GM13976 (cell line): ENCODE results near the gene SLC26A1.

Experiments
- DNase-seq: peaks from one replicate; pipeline ENCODE4 v3.0.0; 2012; ENCODE audit warnings: low spot score
- in situ Hi-C: fragments of 300-500 bp; cut with MboI; formaldehyde crosslinking; loops from one replicate; pipeline ENCODE4 v1.12.0; 2022; ENCODE audit warnings: low sequenced_read_pairs, mixed read lengths, inconsistent platforms; ENCODE audit not compliant: unreplicated experiment
- TF ChIP-seq, protein P1 (sequence below): IDR thresholded peaks from 2 replicates; pipeline ENCODE4 v1.5.1; 2012; ENCODE audit warnings: borderline replicate concordance, mild to moderate bottlenecking; ENCODE audit not compliant: insufficient read depth; ENCODE audit errors: extremely low read depth, missing control alignments, control extremely low read depth

SLC26A1 gene

DNA sequence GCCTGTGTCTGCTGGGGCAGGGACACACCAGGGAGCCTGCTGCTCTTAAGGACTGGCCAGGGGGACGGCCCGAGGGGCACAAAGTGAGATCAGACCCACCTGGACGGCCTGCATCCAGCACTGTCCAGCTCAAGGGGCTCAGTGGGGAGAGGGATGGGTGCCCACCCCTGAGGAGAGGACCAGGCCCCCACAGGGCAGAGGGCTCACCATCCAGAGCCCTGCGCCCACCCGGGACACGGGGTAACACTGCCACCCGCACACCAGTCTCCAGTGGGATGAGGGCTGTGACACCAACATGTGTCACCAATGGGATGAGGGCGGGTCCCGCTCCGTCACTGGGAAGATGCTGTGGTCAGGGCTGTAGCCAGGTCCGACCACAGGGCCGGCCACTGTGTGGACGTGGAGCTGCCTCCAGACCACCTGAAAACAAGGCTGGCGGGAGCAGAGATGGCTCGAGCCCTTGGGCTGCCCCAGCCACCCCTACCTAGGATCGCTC is 33.0 kb downstream of the SLC26A1 start:
- TF ChIP-seq, protein P1, sequence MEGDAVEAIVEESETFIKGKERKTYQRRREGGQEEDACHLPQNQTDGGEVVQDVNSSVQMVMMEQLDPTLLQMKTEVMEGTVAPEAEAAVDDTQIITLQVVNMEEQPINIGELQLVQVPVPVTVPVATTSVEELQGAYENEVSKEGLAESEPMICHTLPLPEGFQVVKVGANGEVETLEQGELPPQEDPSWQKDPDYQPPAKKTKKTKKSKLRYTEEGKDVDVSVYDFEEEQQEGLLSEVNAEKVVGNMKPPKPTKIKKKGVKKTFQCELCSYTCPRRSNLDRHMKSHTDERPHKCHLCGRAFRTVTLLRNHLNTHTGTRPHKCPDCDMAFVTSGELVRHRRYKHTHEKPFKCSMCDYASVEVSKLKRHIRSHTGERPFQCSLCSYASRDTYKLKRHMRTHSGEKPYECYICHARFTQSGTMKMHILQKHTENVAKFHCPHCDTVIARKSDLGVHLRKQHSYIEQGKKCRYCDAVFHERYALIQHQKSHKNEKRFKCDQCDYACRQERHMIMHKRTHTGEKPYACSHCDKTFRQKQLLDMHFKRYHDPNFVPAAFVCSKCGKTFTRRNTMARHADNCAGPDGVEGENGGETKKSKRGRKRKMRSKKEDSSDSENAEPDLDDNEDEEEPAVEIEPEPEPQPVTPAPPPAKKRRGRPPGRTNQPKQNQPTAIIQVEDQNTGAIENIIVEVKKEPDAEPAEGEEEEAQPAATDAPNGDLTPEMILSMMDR: no peak
- DNase-seq: no peak
- in situ Hi-C loops: no loop called here

DNA sequence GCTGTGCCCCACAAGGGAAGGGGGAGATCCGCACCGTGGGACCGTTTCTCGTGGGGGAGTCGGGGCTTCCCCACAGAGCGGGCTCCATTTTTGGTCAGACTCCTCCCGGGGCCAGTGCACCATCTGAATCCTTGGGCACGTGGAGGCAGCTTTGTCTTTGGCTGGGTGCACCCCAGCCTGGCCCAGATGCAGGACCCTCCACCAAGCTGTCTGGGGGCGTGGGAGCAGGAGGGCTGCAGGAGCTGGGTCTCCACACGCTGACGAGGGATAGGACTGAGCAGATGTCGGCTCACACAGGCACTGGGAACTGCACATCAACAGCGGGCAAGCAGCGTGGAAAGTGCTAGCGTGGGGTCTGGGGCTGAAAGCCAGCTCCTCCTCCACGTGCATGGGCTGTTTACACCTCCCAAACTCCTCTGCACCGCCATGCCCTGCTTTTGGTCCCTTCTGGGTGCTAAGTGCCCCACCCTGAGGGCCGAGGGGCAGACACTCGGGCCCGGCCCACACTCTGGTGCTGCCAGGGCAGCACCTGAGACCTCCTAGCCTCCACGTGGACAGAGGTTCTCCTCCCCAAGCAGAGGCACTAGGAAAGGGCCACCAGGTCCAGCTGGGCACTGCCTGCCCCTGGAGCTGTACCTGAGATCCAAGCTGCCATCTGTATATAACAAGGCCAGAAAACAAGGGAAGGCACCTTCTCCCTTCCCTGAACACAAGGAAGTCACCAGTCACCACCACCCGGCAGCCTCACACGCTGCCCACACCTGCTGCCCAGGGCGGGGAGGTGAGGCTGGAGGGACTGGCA is 33.7 kb downstream of the SLC26A1 start:
- in situ Hi-C loops: no loop called here
- no peak for DNase-seq
- TF ChIP-seq, protein P1: no peak

DNA sequence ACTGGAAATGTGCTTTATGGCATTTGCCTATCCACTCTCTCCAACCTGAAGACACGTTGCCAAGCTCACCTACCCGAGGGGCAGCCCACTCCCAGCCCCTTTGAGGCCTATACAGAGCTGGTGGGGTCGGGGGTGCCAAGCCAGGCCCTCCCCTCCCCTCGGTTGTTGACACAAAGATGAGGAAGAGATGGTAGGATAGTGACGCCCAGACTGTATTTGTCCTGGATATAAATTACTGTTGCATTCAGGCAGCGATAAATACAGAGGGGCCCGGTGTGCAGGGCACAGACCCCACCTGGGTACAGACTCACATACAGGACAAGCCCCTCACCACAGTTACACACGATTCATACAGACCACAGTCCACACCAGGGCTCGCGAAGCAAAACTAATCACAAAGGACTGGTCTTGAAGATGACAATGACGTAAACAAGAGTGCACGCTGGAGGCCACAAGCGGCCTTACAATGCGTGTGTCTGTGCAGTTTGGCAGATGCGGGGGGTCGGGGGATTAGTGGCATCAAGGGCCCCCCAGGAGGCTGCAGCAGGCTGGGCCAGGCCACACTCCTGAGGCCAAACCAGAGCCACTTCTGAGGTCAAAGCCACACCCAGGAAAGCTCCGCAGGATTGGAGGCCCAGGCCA is 34.4 kb downstream of the SLC26A1 start:
- no peak for DNase-seq
- TF ChIP-seq, protein P1: no peak
- in situ Hi-C loops: no loop called here

DNA sequence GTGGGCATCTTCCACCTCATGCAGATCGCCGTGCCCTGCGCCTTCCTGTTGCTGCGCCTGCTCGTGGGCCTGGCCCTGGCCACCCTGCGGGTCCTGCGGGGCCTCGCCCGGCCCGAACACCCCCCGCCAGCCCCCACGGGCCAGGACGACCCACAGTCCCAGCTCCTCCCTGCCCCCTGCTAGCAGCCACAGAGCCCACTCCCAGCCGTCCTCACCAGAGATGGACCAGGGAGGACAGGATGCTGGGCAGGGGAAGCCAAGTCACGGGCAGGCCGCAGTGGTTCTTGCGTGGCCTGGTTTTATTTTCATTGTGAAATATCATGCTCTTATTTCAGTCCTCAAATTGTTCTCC is 34.9 kb downstream of the SLC26A1 start:
- TF ChIP-seq, protein P1: no peak
- DNase-seq: no peak
- in situ Hi-C loops: no loop called here

DNA sequence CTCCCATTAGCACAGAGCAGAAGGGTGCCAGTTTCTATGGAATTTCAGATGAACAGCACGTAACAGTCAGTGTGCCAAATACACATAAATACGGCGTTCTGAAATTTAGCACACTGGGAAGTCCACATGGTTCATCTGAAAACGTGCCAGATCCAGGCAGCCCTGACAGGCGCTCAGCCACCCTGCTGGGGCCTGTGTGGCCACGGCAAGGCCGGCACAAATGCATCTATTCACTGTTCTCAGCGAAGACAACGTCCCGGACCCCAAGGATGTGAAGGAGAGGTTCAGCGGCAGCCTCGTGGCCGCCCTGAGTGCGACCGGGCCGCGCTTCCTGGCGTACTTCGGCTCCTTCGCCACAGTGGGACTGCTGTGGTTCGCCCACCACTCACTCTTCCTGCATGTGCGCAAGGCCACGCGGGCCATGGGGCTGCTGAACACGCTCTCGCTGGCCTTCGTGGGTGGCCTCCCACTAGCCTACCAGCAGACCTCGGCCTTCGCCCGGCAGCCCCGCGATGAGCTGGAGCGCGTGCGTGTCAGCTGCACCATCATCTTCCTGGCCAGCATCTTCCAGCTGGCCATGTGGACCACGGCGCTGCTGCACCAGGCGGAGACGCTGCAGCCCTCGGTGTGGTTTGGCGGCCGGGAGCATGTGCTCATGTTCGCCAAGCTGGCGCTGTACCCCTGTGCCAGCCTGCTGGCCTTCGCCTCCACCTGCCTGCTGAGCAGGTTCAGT is 35.5 kb downstream of the SLC26A1 start:
- TF ChIP-seq, protein P1: no peak
- in situ Hi-C loops: no loop called here
- no peak for DNase-seq

DNA sequence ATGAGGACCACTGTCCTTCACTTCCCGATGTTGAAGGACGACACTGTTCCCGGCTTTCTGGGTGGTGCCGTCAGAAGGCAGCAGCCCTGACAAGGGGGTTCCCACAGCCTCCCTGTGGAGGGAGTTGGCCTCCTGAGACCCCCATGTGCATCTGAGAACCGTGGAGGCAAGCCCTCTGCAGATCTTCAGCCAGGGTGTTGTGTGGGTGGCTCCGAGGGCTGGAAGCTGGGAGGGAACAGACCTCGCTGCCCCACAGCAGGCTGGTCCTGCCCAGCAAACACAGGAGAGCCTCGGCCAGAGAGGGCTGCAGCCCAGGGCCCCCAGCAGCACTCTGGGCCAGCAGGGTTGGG is 36.0 kb downstream of the SLC26A1 start:
- TF ChIP-seq, protein P1: no peak
- DNase-seq: no peak
- in situ Hi-C loops: no loop called here
